MCF 10A (cell line): ENCODE results near the gene MICOS13. TPM values are rescaled to one million over a fixed set of nuclear protein-coding genes. Genes with fewer than 3 reads are reported as not detected.

ENCODE experiments used
- BruUV-seq: library from RNA; stranded (reverse); fragments of 400-500 nt; replicated peaks from 2 replicates; lab custom pipeline; 2021; lab: Mats Ljungman, UMichigan
- CTCF ChIA-PET: fragments of 300-600 bp; sonication (Branson Sonifier 250); formaldehyde crosslinking; extraction: SDS; loops from one replicate; lab custom pipeline; 2021; ENCODE audit warnings: antibody characterized with exemption, inconsistent platforms; lab: Yijun Ruan, JAX
- POLR2A ChIA-PET: fragments of 300-600, 350-650 bp; sonication (Branson Sonifier 250); formaldehyde crosslinking; extraction: SDS; loops from one replicate; lab custom pipeline; 2020; ENCODE audit warnings: antibody characterized with exemption, inconsistent platforms; lab: Yijun Ruan, JAX
- DNase-seq: peaks from one replicate; pipeline ENCODE4 v3.0.0-alpha.2; 2018; ENCODE audit not compliant: unreplicated experiment
- H3K27ac Mint-ChIP-seq: one replicate; pipeline ENCODE4 v1.8.0; 2022; ENCODE audit warnings: mild to moderate bottlenecking, low read depth, mixed read lengths; ENCODE audit not compliant: unreplicated experiment
- H3K27me3 Mint-ChIP-seq: one replicate; pipeline ENCODE4 v1.8.0; 2022; ENCODE audit warnings: mixed read lengths; ENCODE audit not compliant: insufficient read depth, unreplicated experiment
- H3K36me3 Mint-ChIP-seq: one replicate; pipeline ENCODE4 v1.8.0; 2022; ENCODE audit warnings: mild to moderate bottlenecking, moderate library complexity, mixed read lengths; ENCODE audit not compliant: insufficient read depth, unreplicated experiment
- H3K4me1 Mint-ChIP-seq: one replicate; pipeline ENCODE4 v1.8.0; 2022; ENCODE audit warnings: mixed read lengths; ENCODE audit not compliant: insufficient read depth, unreplicated experiment
- H3K4me3 Mint-ChIP-seq: one replicate; pipeline ENCODE4 v1.8.0; 2022; ENCODE audit warnings: mild to moderate bottlenecking, moderate library complexity, mixed read lengths; ENCODE audit not compliant: unreplicated experiment
- H3K9me3 Mint-ChIP-seq: one replicate; pipeline ENCODE4 v1.8.0; 2022; ENCODE audit warnings: mixed read lengths; ENCODE audit not compliant: unreplicated experiment
- intact Hi-C: fragments of 100-400 bp; cut with micrococcal nuclease; formaldehyde crosslinking; loops from 2 replicates; pipeline ENCODE4 v1.14.1; 2022
- total RNA-seq: library from RNA; stranded (reverse); gene quantifications from 2 replicates; pipeline ENCODE4 v1.2.3, GENCODE V29; 2022
- TF ChIP-seq, protein P1 (sequence below): fragments of 200-600 bp; IDR thresholded peaks from one replicate; pipeline ENCODE4 v1.8.0; 2022; ENCODE audit warnings: antibody characterized with exemption, mild to moderate bottlenecking; ENCODE audit not compliant: unreplicated experiment

Gene MICOS13
- total RNA-seq, 1 experiment from 2014 or later = 73.0 TPM

GRCh38 chr19:5632241-5632612 lies 48.1 kb downstream of the MICOS13 start:
- no peaks in the 10 kb centered on the region for H3K9me3 Mint-ChIP-seq
- H3K4me3 Mint-ChIP-seq = no peak overlapping the region
- intact Hi-C loops = no loop called here
- peak overlapping the region; percentile 51 for H3K27ac Mint-ChIP-seq
- TF ChIP-seq, protein P1, sequence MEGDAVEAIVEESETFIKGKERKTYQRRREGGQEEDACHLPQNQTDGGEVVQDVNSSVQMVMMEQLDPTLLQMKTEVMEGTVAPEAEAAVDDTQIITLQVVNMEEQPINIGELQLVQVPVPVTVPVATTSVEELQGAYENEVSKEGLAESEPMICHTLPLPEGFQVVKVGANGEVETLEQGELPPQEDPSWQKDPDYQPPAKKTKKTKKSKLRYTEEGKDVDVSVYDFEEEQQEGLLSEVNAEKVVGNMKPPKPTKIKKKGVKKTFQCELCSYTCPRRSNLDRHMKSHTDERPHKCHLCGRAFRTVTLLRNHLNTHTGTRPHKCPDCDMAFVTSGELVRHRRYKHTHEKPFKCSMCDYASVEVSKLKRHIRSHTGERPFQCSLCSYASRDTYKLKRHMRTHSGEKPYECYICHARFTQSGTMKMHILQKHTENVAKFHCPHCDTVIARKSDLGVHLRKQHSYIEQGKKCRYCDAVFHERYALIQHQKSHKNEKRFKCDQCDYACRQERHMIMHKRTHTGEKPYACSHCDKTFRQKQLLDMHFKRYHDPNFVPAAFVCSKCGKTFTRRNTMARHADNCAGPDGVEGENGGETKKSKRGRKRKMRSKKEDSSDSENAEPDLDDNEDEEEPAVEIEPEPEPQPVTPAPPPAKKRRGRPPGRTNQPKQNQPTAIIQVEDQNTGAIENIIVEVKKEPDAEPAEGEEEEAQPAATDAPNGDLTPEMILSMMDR = no peak
- POLR2A ChIA-PET = no interaction called here
- DNase-seq = no peak
- BruUV-seq = no TSS peak
- H3K27me3 Mint-ChIP-seq = no peaks in the 10 kb centered on the region
- H3K36me3 Mint-ChIP-seq = peaks cover 64% of the 10 kb centered on the region
- CTCF ChIA-PET = no interaction called here
- peaks cover 21% of the 10 kb centered on the region for H3K4me1 Mint-ChIP-seq

GRCh38 chr19:5631567-5632240 lies 48.6 kb downstream of the MICOS13 start:
- TF ChIP-seq, protein P1 = no peak
- no peak for DNase-seq
- Mint-ChIP-seq H3K27ac (peak overlapping the region; percentile 51), H3K4me3 (no peak overlapping the region), H3K36me3 (peaks cover 67% of the 10 kb centered on the region), H3K27me3 (no peaks in the 10 kb centered on the region), H3K9me3 (no peaks in the 10 kb centered on the region), H3K4me1 (peaks cover 21% of the 10 kb centered on the region)
- no TSS peak for BruUV-seq
- POLR2A ChIA-PET = no interaction called here
- intact Hi-C loops = no loop called here
- CTCF ChIA-PET = no interaction called here

DNA sequence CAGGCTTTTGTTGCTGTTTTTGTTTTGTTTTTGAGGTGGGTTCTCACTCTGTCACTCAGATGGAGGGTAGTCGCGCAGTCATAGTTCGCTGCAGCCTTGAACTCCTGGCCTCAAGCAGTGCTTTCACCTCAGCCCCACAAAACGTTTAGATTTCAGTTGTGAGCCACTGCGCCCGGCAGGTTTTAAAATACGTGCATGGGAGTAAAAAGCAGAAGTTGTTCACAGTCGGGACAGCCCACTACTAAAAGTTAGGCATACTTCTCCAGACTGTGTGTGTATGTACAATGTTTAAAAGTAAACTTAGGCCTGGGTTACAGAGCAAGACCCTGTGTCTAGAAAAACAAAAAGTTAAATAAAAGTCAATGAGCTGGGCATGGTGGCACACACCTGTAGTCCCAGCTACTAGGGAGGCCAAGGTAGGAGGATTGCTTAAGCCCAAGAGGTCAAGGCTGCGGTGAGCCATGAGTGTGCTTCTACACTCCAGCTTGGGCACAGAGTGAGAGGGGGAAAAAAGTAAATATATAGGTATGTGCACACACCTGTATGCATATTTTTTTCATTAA lies 51.3 kb downstream of the MICOS13 start:
- DNase-seq = no peak
- H3K4me3 Mint-ChIP-seq = no peak overlapping the region
- BruUV-seq = no TSS peak
- H3K27me3 Mint-ChIP-seq = no peaks in the 10 kb centered on the region
- ChIA-PET POLR2A (no interaction called here), CTCF (interaction anchor here (0.6 kb wide), 1 partner anchor 1537 kb away, joined by 4 read pairs; no protein-coding TSS in a partner anchor)
- intact Hi-C loops = no loop called here
- TF ChIP-seq, protein P1 = no peak
- H3K36me3 Mint-ChIP-seq = peaks cover 74% of the 10 kb centered on the region
- no peaks in the 10 kb centered on the region for H3K9me3 Mint-ChIP-seq
- H3K27ac Mint-ChIP-seq = no peak overlapping the region
- peaks cover 39% of the 10 kb centered on the region for H3K4me1 Mint-ChIP-seq

DNA sequence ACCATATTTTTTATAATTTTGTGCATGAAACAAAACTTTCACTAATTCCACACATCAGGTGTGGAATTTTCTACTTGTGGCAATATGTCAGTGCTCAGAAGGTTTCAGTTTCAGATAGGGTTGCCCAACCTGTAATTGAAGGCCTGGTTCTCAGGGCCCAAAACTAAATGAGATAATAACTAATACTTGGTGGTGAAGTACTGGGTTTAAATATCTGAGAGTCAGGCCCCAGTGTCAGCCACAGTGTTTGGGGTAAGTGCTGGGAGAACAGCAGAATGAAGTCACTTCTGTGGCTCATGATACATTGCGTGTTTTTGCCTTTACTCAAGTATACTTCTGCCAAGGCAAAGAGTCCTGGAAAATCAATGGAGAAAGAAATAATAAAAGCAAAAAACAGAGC lies 51.9 kb downstream of the MICOS13 start:
- POLR2A ChIA-PET = no interaction called here
- H3K27ac Mint-ChIP-seq = no peak overlapping the region
- no peak overlapping the region for H3K4me3 Mint-ChIP-seq
- H3K36me3 Mint-ChIP-seq = peaks cover 74% of the 10 kb centered on the region
- CTCF ChIA-PET = no interaction called here
- intact Hi-C loops = no loop called here
- peaks cover 39% of the 10 kb centered on the region for H3K4me1 Mint-ChIP-seq
- no peak for DNase-seq
- TF ChIP-seq, protein P1 = no peak
- BruUV-seq = no TSS peak
- no peaks in the 10 kb centered on the region for H3K27me3 Mint-ChIP-seq
- no peaks in the 10 kb centered on the region for H3K9me3 Mint-ChIP-seq

Other genes with a start within 250 kb of the MICOS13 start
- not detected in 2 replicates for gene ZNRF4, start 225.1 kb downstream of the MICOS13 start, total RNA-seq
- 0.20 and 0.21 TPM in 2 replicates for gene TINCR, start 112.6 kb downstream of the MICOS13 start, total RNA-seq
- gene SAFB2, start 57.7 kb downstream of the MICOS13 start, total RNA-seq = 98.6 and 118 TPM in 2 replicates
- 135 and 137 TPM in 2 replicates for gene SAFB, start 57.4 kb downstream of the MICOS13 start, total RNA-seq
- 4.1 and 5.5 TPM in 2 replicates for gene HSD11B1L, start 511 bp upstream of the MICOS13 start, total RNA-seq
- gene RPL36, start 9.8 kb upstream of the MICOS13 start, total RNA-seq = 1,569 and 1,807 TPM in 2 replicates
- gene LONP1, start 39.6 kb upstream of the MICOS13 start, total RNA-seq = 219 and 254 TPM in 2 replicates
- not detected in 2 replicates for gene CATSPERD, start 40.1 kb upstream of the MICOS13 start, total RNA-seq
- gene PRR22, start 104.2 kb upstream of the MICOS13 start, total RNA-seq = 6.4 and 9.4 TPM in 2 replicates
- gene DUS3L, start 110.6 kb upstream of the MICOS13 start, total RNA-seq = 53.5 and 77.6 TPM in 2 replicates
- 0.56 and 0.75 TPM in 2 replicates for gene NRTN, start 124.6 kb upstream of the MICOS13 start, total RNA-seq
- gene FUT6, start 159.2 kb upstream of the MICOS13 start, total RNA-seq = not detected in 2 replicates
- gene FUT3, start 170.9 kb upstream of the MICOS13 start, total RNA-seq = 0.22 and 0.51 TPM in 2 replicates
- gene FUT5, start 190.0 kb upstream of the MICOS13 start, total RNA-seq = not detected in 2 replicates
- 239 and 243 TPM in 2 replicates for gene NDUFA11, start 223.3 kb upstream of the MICOS13 start, total RNA-seq
- 6.6 and 7.0 TPM in 2 replicates for gene VMAC, start 224.4 kb upstream of the MICOS13 start, total RNA-seq
- 7.3 and 8.5 TPM in 2 replicates for gene CAPS, start 233.7 kb upstream of the MICOS13 start, total RNA-seq